GM23248 (cell line): ENCODE measurements around the gene VAMP5.

Experiments used
- EZH2 ChIP-seq: fragments of 200-600 bp; sonication (generic); IDR thresholded peaks from 2 replicates; pipeline ENCODE4 v1.6.1; 2018; ENCODE audit warnings: antibody characterized with exemption, mild to moderate bottlenecking; ENCODE audit not compliant: insufficient read depth, poor library complexity, severe bottlenecking
- EZH2phosphoT487 ChIP-seq: fragments of 200-600 bp; sonication (generic); IDR thresholded peaks from 2 replicates; pipeline ENCODE4 v1.6.1; 2018; ENCODE audit warnings: antibody characterized with exemption, moderate library complexity, mild to moderate bottlenecking, low read depth; ENCODE audit not compliant: insufficient read depth

GRCh38 chr2:85595301-85596025 lies 11.2 kb downstream of the VAMP5 start, which contains the start of gene RNF181:
- TF ChIP-seq EZH2phosphoT487 (no peak), EZH2 (no peak)
